HG03469 (cell line): Measurements from ENCODE around the gene KMT2A.
"Not testable (repeated sequence)": the region's sequence is repeated elsewhere in the genome, so short reads cannot be mapped to it uniquely, and the experiment has no call there.

Source experiments
- ATAC-seq: cut with Tn5 transposase; IDR thresholded peaks from one replicate; pipeline ENCODE4 v1.9.1; 2021; ENCODE audit warnings: mild to moderate bottlenecking, moderate library complexity, moderate number of reproducible peaks; ENCODE audit not compliant: unreplicated experiment

Gene KMT2A

DNA sequence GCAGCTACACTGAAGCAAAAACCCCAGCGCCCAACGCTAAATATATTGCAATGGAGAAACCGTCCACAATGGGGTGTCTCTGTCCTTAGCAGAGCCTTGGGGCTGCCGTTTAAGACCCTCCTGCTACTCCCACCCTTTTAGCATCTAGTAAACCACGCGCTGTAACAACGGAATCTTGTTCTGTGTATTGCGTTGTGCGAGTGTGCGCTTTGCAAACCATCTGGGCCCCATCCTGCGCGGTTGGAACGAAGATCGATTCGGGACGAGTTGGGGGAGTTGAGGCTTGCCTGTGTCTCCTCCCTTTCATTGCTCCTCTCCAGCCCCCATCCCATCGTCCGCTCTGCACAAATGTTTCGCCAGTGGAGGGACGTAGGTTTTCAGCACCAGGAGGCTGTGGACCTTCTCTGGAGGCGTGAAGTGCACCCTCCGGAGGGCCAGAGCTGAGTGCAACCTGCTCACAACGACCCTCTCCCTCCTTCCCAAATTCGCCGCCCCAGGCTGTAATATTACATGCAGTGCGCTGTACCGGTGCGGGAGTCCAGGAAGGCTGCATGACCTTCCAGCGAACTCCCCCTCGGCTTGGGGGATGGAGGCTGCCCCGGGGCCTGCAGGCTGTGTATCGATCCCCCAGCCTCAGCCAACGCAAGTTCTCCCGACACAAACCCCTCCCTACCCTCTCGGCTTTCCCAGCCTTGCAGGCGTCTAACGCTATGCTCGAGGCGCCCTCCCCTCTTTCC, 1.6 kb upstream of the KMT2A start:
- no peak for ATAC-seq

DNA sequence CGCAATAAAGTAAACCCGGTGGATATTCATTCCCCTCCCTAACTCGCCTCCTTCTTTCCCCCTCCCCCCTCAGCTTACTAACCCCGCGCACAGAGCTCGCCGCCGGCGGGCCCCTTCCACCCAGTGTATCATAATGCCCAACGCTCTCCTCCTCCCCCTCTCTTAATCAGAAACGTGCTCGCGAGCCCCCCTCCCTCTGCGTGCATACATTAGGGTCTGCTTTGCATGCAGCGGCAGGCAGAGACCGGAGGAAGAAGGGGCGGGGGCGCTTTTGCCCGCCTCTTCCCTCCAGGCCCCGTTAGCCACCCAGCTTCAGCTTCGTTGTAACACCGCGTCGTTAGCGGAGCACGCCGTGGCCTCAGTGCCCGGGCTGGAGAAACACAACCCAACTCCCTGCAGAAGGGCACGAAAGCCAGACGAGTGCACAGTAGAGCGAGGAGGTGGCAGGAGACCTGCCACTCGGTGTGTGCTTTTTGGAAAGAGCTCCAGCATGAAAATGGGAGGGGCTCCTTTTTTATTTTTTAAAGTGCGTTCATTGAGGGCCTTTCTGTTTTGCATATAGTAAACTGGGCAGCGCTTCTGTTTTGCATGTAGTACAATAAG, 901 bp upstream of the KMT2A start:
- ATAC-seq, result peak; percentile 20

DNA sequence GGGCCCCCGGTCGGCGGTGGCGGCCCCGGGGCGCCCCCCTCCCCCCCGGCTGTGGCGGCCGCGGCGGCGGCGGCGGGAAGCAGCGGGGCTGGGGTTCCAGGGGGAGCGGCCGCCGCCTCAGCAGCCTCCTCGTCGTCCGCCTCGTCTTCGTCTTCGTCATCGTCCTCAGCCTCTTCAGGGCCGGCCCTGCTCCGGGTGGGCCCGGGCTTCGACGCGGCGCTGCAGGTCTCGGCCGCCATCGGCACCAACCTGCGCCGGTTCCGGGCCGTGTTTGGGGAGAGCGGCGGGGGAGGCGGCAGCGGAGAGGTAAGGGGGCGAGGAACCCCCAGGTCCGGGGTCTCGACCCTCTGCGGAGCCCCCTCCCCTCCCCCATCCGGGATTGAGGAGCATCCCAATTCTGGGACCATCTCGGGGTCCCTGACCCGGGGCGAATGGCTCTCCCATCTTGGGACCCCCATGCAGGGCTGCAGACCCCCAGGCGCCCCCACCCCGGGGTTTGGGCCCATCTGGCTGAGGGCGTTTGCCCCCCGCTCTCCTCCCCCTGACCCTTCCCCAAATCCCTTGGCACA, 431 bp downstream of the KMT2A start:
- peak; percentile 2 for ATAC-seq

GRCh38 chr11:118437208-118438125, 1.2 kb downstream of the KMT2A start:
- ATAC-seq, result no peak

GRCh38 chr11:118438314-118438931, 2.1 kb downstream of the KMT2A start:
- no peak for ATAC-seq

DNA sequence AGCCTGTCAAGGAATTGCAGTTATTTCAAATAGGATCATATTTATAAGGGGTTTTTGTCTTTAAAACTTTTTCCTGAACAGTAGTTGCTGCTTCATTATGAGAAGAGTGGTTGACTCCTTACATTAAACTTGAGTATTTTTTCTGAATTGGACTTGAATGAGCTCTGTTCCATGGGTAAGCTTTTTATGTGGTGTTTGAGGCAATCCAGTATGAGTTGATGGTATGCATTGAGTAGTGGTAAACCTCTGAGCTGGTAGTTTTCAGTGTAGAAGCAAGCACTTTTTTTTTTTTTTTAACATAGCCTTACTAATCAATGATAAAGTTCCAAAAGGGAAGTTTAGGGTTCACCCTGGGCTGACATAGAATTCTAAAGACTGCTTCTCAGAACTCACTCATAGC, 3.4 kb downstream of the KMT2A start:
- ATAC-seq, result no peak

DNA sequence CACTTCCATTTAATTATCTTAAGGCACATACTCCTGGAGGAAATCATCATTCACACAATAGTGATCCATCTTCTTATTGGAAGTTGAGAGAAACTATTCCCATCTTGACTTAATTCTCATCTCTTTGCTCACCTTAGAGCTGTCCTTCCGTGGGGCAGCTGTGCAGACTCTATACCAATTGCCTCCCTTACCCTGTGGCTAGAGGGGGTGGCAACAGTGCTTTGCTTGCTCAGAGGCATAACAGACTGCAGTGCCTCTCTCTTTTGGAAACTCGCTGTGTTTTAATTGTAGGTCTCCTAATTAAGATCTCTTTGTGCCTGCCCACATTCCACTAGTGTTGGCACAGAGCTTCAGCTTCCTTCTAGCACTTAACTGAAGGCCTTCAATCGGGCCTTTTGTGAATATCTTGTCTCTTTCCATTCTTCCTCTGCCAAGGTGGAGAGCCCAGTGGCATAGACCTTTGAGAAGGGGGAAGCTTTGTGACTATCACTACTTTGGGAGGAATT, 5.5 kb downstream of the KMT2A start:
- no peak for ATAC-seq

- no peak for ATAC-seq
These were observed 6.0 kb downstream of the KMT2A start for GRCh38 chr11:118442301-118442700.

DNA sequence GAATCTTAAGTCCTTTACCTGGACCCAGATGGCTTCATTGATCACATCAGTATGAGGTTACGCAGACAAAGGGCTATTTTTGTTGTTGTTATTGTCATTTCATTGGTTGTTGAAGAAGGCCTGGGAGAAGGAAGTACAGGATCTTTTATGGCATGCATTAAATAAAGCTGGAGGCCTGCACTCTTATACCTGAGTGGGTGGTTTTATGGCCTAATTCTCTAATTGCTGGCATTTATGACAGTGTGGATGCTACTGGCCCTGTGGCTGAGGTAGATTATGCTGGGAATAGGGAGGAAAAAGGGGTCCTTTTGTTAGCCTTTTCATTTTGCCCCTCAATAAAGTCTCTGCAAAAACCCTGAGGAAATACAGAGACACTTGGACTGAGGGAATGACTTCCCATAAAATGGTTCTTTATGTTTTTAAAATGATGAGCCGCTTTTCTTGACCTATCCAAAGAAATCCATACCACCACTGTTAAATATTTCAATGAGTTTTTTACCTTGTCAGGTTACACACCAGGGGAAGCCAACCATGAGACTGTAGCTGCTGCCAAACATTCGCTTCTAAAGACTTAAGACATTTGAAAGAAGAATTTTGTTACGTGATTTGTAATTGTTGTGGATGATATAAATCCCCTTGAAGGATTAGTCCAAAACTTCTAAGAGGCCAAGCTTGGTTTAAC, 6.8 kb downstream of the KMT2A start:
- no peak for ATAC-seq

- ATAC-seq, result no peak
These were observed 7.4 kb downstream of the KMT2A start for GRCh38 chr11:118443590-118444218.

GRCh38 chr11:118447423-118447822, 11.1 kb downstream of the KMT2A start:
- no peak for ATAC-seq

GRCh38 chr11:118448294-118448693, 12.0 kb downstream of the KMT2A start:
- peak; percentile 81 for ATAC-seq

DNA sequence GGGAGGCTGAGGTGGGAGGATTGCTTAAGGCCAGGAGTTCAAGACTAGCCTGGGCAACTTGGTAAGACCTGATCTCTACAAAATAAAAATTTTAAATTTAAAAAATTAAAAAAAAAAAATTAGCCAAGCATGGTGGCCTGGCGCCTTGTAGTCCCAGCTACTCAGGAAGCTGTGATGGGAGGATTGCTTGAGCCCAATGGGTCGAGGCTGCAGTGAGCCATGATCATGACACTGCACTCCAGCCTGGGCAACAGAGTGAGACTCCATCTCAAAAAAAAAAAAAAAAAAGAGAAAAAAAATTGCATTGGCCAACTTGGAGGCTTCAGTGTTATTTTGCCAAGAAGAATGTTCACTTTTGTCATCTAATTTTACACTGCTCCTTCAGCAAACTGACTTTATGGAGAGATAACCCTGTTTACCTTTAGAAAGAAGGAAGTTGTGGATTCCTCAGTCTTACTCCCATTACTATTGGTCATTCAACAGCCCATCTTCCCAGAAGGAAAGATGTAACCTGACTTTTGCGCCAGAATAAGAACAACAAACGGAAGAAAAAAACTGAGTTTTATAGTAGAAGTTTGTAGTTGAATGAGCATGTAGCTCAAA, 13.1 kb downstream of the KMT2A start:
- no peak for ATAC-seq

DNA sequence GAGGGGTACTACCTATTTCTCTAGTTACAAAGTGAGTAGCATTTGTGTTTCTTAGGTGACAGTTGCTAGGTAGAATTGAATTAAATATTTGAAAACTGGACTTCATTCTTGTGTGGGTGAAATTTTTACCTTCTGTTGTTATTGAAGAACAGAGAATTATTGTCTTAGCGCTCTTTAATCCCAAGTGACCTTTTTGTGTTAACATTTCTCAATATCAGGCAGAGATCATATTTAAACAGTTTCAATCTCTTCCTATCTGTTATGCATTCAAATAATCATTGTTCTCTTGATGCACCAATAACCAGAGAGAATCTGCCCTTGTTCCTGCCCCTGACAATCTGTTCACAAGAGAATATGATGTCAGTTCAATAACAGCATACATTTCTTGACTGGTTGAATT, 14.2 kb downstream of the KMT2A start:
- ATAC-seq, result no peak

DNA sequence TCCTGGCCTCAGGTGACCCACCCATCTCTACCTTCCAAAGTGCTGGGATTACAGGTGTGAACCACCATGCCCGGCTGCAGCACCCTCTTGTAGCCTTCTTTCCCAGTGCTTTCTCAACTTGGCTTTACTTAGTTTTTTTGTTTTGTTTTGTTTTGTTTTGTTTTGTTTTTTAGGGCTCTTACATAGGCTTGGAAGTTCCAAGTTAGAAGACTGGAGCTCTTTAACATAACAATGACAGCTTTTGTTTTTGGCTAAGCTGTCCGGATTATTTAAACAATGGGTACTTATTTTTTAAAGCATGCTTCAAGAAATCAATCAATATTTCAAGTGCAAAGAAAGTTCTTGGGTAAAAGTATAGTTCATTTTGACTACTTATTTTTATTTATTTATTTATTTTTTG, 25.9 kb downstream of the KMT2A start:
- ATAC-seq, result no peak

DNA sequence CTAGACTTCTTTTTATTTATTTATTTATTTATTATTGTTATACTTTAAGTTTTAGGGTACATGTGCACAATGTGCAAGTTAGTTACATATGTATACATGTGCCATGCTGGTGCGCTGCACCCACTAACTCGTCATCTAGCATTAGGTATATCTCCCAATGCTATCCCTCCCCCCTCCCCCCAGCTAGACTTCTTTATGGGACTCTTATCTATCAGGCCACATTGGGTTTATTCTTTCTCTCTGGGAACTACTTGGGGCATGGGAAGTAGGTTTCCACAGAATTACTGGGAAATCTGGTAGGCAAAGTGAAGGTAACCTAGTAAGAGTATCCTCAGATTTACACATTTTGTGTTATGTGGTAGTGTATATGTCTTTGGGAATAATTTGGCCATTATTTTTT, 32.7 kb downstream of the KMT2A start:
- not testable (repeated sequence) for ATAC-seq

GRCh38 chr11:118471030-118471429, 34.7 kb downstream of the KMT2A start:
- ATAC-seq, result no peak

GRCh38 chr11:118473537-118473936, 37.2 kb downstream of the KMT2A start:
- ATAC-seq, result no peak

DNA sequence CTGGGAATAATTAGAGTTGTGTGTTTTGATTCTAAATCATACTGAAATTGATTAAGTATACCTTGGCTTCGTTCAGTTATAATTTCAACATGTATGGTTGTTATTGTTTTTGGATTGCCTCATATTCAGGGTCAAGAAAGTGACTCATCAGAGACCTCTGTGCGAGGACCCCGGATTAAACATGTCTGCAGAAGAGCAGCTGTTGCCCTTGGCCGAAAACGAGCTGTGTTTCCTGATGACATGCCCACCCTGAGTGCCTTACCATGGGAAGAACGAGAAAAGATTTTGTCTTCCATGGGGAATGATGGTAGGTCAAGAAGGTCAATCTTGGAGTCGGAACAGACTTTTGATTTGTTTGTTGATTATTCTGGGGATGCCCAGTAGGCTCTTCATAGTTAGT, 40.4 kb downstream of the KMT2A start:
- no peak for ATAC-seq
